D721Med (cell line): ENCODE measurements around the gene PGBD2.

Experiments
- DNase-seq: peaks from one replicate; pipeline ENCODE4 v3.0.0; 2011; ENCODE audit warnings: low spot score; ENCODE audit not compliant: insufficient read length
- FAIRE-seq: peaks from 2 replicates; lab custom pipeline; 2011; peaks lifted over from hg19 to GRCh38; lab: Jason Lieb, UNC
- TF ChIP-seq, protein P1 (sequence below): IDR thresholded peaks from 2 replicates; pipeline ENCODE4 v1.5.1; 2012; ENCODE audit warnings: mild to moderate bottlenecking, control low read depth; ENCODE audit not compliant: insufficient read depth; ENCODE audit errors: missing control alignments

PGBD2 gene

GRCh38 chr1:248906009-248906752, at the start of gene PGBD2:
PGBD2 (plus strand) TSS chr1:248906235; CDS start chr1:248913863, 7,628 bp downstream.
- TF ChIP-seq, protein P1, sequence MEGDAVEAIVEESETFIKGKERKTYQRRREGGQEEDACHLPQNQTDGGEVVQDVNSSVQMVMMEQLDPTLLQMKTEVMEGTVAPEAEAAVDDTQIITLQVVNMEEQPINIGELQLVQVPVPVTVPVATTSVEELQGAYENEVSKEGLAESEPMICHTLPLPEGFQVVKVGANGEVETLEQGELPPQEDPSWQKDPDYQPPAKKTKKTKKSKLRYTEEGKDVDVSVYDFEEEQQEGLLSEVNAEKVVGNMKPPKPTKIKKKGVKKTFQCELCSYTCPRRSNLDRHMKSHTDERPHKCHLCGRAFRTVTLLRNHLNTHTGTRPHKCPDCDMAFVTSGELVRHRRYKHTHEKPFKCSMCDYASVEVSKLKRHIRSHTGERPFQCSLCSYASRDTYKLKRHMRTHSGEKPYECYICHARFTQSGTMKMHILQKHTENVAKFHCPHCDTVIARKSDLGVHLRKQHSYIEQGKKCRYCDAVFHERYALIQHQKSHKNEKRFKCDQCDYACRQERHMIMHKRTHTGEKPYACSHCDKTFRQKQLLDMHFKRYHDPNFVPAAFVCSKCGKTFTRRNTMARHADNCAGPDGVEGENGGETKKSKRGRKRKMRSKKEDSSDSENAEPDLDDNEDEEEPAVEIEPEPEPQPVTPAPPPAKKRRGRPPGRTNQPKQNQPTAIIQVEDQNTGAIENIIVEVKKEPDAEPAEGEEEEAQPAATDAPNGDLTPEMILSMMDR: peak; percentile 80
- no peak for FAIRE-seq
- DNase-seq: peak; percentile 82

DNA sequence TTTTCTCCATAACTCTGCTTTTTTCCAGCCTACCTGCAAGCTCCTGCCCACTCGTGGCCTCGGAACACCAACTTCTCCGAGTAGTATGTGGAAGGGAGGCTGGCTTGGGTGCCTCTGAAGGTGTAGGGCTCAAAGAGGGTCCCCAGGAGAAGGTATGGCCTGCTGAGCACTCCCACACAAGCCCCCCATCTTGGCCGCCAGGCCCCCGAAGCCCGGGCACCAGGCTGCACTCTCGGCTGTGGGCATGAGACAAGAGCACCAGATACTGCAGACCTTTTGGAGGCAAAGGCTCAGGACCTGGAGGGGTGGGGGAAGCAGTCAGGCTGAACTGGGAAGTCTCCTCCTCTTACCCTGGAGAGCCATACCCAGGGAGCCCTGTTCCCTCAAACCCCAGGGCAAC, 48.8 kb upstream of the PGBD2 start:
- TF ChIP-seq, protein P1: no peak
- DNase-seq (no peak), FAIRE-seq (no peak)

DNA sequence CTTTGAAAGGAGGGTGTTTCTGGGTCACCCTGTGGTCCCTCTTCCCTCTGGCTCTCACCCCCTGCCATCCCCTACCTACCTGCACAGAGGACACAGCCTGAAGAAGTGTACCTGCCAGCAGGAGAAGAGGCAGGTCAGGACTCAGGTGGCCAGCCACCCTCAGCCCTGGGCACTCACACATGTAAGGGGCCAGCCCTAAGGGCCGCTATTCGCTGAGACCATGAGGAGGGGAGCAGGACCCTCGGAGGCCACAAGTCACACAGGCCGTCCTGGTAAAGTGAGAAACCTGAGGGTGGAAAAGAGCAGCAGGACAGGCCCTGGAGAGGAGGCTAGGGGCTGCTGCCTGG, 48.3 kb upstream of the PGBD2 start:
- TF ChIP-seq, protein P1: no peak
- FAIRE-seq (no peak), DNase-seq (no peak)

DNA sequence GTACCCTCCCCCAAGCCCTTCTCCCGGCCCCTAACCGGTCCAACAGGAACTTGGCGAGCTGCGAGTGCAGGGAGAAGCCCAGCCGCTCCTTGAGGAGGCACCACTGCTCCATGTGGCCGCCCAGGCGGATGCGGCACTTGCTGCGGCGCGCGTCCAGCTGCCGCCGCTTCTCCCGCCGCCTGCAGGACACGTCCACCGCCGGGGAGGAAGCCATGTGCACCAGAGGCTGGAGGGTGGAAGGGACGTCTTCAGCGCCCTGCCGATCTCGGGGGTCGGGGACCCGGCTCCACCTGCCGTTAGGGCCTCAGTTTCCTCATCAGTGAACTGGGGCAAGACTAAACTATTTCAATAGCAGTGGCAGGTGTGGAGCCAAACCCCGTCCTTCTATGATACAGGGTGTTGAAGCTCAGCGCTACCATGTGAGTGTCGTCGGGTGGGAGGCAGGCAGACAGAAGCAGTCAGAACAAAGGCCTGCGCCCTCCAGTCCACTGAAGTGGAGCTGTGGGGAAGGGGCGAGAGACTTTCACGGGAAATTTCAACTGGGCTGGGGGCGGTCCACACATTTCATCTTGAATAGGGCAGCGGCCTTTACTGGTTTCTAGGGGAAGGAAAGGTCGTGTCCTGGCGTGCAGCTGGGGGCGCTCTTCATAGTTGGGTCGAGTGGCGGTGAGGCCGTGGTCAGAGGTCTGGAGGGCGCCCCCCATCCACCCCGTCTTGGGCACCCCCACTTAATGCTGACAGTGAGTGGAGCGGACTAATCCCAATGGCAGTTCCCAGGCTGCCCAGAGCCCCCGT, 47.7 kb upstream of the PGBD2 start:
- DNase-seq: no peak
- no peak for FAIRE-seq
- TF ChIP-seq, protein P1: peak; percentile 58

DNA sequence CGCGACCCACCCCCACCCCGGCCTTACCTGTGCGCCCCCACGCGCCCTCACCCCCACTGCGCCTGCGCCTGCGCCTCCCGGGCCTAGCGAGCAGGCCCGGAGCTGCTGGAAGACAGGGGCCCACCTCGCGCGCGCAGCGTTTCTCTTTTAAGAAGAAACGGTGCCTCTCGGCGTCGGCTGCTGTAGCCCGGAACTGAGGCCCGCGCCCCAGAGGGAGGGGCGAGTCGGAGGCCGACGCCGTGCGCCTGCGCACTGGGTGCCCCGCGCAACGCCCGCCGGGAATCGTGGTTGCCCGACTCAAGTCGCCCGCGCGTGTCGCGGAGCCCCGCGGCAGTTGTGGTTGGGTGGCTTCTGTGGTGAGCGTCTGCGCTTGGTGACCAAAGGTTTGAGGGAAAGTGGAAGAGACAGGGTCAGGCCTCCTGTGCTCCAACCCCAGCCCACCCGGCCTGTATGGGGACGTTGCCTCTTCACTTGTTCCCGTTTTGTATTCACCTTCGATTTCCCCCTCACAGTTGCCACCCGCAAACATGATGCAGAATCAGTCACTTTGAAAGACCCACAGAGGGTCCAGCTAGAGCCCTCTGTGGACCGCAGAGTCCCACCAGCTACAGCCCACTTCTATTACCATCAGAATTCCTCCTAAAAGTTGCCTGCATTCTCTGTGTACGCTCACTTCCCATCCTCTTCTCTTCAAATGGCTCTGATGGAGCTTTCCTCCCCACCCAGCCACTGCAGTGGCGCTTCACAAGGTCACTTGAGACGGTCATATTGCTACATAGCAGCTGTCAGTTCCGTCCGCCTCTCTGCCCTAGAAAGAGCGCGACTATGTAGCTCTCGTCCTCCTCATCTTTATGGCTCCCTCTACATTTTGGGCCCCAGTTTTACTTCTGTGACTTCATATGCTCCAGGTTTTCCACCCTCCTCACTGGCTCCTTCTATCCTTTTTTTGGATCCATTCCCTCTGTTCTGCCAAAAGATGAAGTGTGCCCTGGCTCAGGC, 46.8 kb upstream of the PGBD2 start, which contains the start of gene ZNF692:
ZNF692 (minus strand) TSS at position 195 of the 999 bp plus-strand sequence. CDS start 776 bp downstream, outside the sequence.
- FAIRE-seq (no peak), DNase-seq (peak; percentile 99)
- TF ChIP-seq, protein P1: no peak

DNA sequence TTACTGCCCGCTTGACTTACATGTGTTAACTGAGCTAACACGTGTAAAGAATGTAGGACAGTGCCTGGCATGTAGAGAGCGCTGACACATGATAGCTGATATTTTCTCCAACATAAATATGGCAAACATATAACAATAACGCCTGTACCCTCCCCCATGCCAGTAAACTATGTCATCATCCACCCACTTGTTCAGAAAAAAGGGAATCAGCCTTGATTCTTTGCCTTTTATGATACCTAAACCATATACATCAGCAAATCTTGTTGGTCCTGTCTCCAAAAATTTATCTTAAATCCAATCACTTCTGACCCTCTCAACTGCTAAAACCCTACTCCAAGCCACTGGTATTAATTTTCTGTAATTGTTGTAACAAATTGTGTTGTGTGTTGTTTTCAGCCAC, 46.0 kb upstream of the PGBD2 start:
- FAIRE-seq (no peak), DNase-seq (no peak)
- TF ChIP-seq, protein P1: no peak
